Lower lobe of right lung (tissue), 2 donors: ENCODE measurements around the gene C3orf20. TPM values are rescaled to one million over a fixed set of nuclear protein-coding genes. Genes with fewer than 3 reads are reported as not detected.

Source experiments
- ATAC-seq, 2 donors: fragments of 200-7000 bp; cut with Tn5 transposase; one replicate each; pipeline ENCODE4 v1.9.1; 2020 to 2022; ENCODE audit warnings: mild to moderate bottlenecking in 2 of 2, moderate library complexity in 2 of 2
- DNase-seq: peaks from one replicate; pipeline ENCODE4 v3.0.0-alpha.2; 2020
- H3K27ac ChIP-seq: fragments of 200-600 bp; one replicate; pipeline ENCODE4 v1.8.0; 2022
- H3K27me3 ChIP-seq: fragments of 200-600 bp; one replicate; pipeline ENCODE4 v1.8.0; 2022; ENCODE audit warnings: low read depth
- H3K36me3 ChIP-seq: fragments of 200-600 bp; one replicate; pipeline ENCODE4 v1.8.0; 2022; ENCODE audit warnings: mild to moderate bottlenecking
- H3K4me1 ChIP-seq: fragments of 200-600 bp; one replicate; pipeline ENCODE4 v1.8.0; 2022
- H3K4me3 ChIP-seq: fragments of 200-600 bp; one replicate; pipeline ENCODE4 v1.8.0; 2022; ENCODE audit warnings: mild to moderate bottlenecking
- H3K9me3 ChIP-seq: fragments of 200-600 bp; one replicate; pipeline ENCODE4 v1.8.0; 2022
- CTCF ChIP-seq: fragments of 200-600 bp; IDR thresholded peaks from one replicate; pipeline ENCODE4 v1.8.0; 2022; ENCODE audit warnings: antibody characterized with exemption, mild to moderate bottlenecking
- intact Hi-C: fragments of 100-400 bp; cut with DNase I; formaldehyde crosslinking; loops from one replicate; pipeline ENCODE4 v1.11.0; 2022
- total RNA-seq: library from RNA; stranded (reverse); fragmentation: NEBNext Ultra II Directional; extraction: Animal tissue kit (Norgen Biotek cat#: 25700); gene quantifications from one replicate; pipeline ENCODE4 v1.2.1, GENCODE V29; 2021
- donor health status: DM: no; HTN: yes; CAD: no; lungs with severe emphysema.

C3orf20 gene
- total RNA-seq, 1 donor from 2014 or later, result not detected

DNA sequence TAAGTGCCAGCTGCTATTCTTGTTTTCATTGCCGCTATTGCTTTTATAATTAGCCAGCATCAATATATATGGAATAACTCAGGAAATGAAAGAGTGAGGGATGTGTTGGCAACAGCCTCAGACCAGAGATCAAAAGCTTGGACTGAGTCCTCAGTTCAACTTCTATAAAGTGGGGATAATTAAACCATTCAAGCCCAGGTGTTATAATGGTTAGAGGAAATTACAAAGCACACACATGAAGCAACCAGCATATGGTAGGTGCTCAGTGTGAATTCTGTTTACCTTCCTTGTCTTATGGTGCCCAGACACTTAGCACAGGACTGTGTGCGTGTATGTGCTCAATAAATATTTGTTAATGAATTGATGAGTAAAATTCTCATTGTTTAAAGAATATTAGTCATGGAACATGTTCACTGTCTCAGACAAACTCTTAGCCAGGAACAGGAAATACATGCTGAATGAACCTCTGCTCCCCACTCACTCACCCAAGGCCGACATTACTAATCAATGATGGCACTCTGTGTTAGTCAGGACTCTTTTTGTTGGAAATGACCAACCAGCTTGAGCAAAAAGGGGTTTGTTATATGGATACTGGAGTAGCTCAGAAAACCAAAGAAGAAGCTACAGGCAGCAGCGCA lies 40.1 kb upstream of the C3orf20 start:
- Histone ChIP-seq H3K4me3 (no peak overlapping the region), H3K27me3 (peaks cover 28% of the 10 kb centered on the region), H3K9me3 (no peaks in the 10 kb centered on the region), H3K27ac (no peak overlapping the region), H3K36me3 (no peaks in the 10 kb centered on the region), H3K4me1 (no peaks in the 10 kb centered on the region)
- intact Hi-C loops, result no loop called here
- TF ChIP-seq CTCF, result no peak
- no peak for DNase-seq
- ATAC-seq, result no peak

GRCh38 chr3:14636496-14637087 lies 38.3 kb upstream of the C3orf20 start:
- H3K36me3 ChIP-seq, result no peaks in the 10 kb centered on the region
- no peak for TF ChIP-seq CTCF
- H3K27ac ChIP-seq, result no peak overlapping the region
- ATAC-seq (no peak), DNase-seq (no peak)
- H3K9me3 ChIP-seq, result no peaks in the 10 kb centered on the region
- intact Hi-C loops, result no loop called here
- no peak overlapping the region for H3K4me3 ChIP-seq
- H3K4me1 ChIP-seq, result no peaks in the 10 kb centered on the region
- H3K27me3 ChIP-seq, result peaks cover 42% of the 10 kb centered on the region

DNA sequence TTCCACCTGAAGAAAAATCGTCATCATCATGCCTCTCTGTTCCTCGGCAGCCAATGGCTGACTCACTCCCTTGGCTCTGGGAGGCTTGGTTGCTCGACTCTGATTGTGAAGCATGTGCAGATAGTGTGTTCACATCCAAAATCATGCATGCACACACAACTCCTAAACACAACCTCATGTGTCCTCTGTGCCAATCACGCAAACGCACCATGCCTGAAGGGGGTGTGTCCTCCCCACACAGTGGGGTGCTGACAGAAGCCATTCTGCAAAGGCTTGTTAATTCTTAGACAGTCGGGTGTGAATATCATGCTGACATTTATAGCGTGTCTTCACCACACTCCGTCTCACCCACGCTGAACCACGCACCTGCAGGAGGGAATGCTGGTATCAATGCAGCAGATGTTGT lies 34.8 kb upstream of the C3orf20 start:
- H3K4me3 ChIP-seq, result no peak overlapping the region
- H3K9me3 ChIP-seq, result no peaks in the 10 kb centered on the region
- no peak for DNase-seq
- H3K36me3 ChIP-seq, result no peaks in the 10 kb centered on the region
- H3K27ac ChIP-seq, result no peak overlapping the region
- no peak for ATAC-seq
- H3K4me1 ChIP-seq, result no peaks in the 10 kb centered on the region
- intact Hi-C loops, result no loop called here
- TF ChIP-seq CTCF, result no peak
- peaks cover 44% of the 10 kb centered on the region for H3K27me3 ChIP-seq

- intact Hi-C loops, result no loop called here
- ATAC-seq (no peak), DNase-seq (no peak)
- no peak for TF ChIP-seq CTCF
- H3K9me3 ChIP-seq, result no peaks in the 10 kb centered on the region
- no peak overlapping the region for H3K4me3 ChIP-seq
- peaks cover 44% of the 10 kb centered on the region for H3K27me3 ChIP-seq
- H3K27ac ChIP-seq, result no peak overlapping the region
- no peaks in the 10 kb centered on the region for H3K36me3 ChIP-seq
- H3K4me1 ChIP-seq, result no peaks in the 10 kb centered on the region
These were observed 34.2 kb upstream of the C3orf20 start for GRCh38 chr3:14640734-14641133.

DNA sequence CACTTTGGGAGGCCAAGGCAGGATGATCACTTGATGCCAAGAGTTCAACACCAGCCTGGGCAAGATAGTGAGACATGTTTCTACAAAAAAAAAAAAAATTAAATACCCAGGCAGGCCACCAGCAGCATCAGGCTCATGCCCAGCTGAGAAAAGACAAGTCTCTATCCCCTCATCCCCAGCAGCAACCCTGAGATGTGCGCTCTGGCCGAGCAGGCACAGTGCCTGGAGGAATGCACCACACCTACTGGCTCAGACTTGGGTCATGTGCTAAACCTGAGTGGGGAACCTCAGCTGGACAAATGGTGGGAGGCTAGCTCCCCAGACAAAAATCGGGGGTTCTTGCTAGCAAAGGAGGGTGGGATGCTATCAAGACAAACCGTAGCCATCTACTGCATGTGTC lies 33.6 kb upstream of the C3orf20 start:
- H3K27ac ChIP-seq, result no peak overlapping the region
- ATAC-seq (no peak), DNase-seq (no peak)
- intact Hi-C loops, result no loop called here
- peaks cover 43% of the 10 kb centered on the region for H3K27me3 ChIP-seq
- H3K36me3 ChIP-seq, result no peaks in the 10 kb centered on the region
- no peak overlapping the region for H3K4me3 ChIP-seq
- H3K9me3 ChIP-seq, result no peaks in the 10 kb centered on the region
- TF ChIP-seq CTCF, result no peak
- no peaks in the 10 kb centered on the region for H3K4me1 ChIP-seq
